GM12872 (cell line): ENCODE measurements around the gene ATP12A.

ENCODE experiments used
- CTCF ChIP-seq: IDR thresholded peaks from 3 replicates; pipeline ENCODE4 v1.5.1; 2011; ENCODE audit warnings: low read depth, mild to moderate bottlenecking, low read length, moderate library complexity; ENCODE audit not compliant: insufficient read depth

Gene ATP12A

GRCh38 chr13:24652359-24652758 is 27.8 kb upstream of the ATP12A start:
- TF ChIP-seq CTCF, result no peak

GRCh38 chr13:24654741-24655140 is 25.5 kb upstream of the ATP12A start:
- no peak for TF ChIP-seq CTCF

GRCh38 chr13:24659239-24659638 is 21.0 kb upstream of the ATP12A start:
- TF ChIP-seq CTCF, result no peak

- no peak for TF ChIP-seq CTCF
These were observed 20.0 kb upstream of the ATP12A start for GRCh38 chr13:24660023-24660741.

- TF ChIP-seq CTCF, result no peak
These were observed 18.5 kb upstream of the ATP12A start for GRCh38 chr13:24661713-24662112.

- no peak for TF ChIP-seq CTCF
These were observed 17.8 kb upstream of the ATP12A start for GRCh38 chr13:24662195-24663088.

GRCh38 chr13:24663089-24663395 is 17.2 kb upstream of the ATP12A start:
- no peak for TF ChIP-seq CTCF
